T-helper 22 cell (primary cell): ENCODE data around the gene DHRS3.
"Not testable (repeated sequence)": the region's sequence is repeated elsewhere in the genome, so short reads cannot be mapped to it uniquely, and the experiment has no call there.

Experiments used
- DNase-seq: peaks from one replicate; pipeline ENCODE4 v3.0.0-alpha.2; 2020; ENCODE audit warnings: low read depth

DHRS3 gene

DNA sequence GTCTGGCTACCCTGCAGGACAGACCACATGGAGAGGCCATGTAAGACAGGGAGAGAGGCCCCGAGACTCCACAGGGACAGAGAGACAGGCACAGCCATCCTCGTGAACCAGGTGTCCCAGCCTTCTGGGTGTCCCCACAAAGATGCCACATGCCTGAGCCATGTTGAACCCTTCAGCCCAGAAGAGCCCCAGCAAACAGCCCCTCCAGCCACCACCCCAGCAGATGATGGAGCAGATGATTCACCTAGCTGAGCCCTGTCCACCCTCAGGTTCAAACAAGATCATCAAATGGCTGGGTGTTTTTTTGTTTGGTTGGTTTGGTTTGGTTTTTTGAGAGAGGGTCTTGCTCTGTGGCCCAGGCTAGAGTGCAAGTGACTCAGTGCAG, 78.7 kb downstream of the DHRS3 start:
- no peak for DNase-seq

DNA sequence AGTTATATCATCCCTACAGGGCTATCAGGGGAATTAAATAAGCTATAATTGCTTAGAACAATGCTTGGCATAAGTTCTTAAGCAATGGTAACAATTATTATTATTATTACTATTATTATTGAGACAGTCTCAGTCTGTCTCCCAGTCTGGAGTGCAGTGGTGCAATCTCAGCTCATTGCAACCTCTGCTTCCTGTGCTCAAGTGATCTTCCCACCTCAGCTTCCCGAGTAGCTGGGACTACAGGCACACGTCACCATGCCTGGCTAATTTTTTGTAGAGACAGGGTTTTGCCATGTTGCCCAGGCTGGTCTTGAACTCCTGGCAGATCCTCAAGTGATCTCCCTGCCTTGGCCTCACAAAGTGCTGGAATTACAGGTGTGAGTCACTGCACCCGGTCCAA, 79.5 kb downstream of the DHRS3 start:
- not testable (repeated sequence) for DNase-seq

DNA sequence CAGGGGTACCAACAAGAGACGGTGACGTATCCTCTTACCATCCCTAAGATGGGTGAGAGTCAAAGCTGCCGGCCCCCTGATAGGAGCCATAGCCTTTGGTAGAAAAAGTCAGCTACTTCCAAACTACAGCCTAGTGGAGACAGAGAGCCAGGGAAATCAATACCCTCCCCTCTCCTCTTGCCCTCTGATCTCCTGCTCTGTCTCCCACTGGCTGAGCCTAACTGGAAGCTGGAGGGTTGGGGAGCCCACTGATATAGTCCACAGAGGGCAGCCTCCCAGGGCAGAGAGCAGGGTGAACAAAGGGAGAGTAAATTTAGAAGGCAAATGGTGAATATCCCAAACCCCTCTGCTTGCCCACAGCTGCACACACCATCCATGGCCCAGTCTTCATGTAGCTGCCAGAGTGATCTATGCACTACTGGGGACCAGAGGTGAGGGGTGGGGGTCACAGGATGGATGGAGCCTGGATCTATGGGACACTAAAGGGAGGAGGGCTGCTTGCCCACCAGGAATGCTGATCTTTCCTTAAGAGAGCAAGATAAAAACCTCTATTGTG, 80.0 kb downstream of the DHRS3 start:
- no peak for DNase-seq

DNA sequence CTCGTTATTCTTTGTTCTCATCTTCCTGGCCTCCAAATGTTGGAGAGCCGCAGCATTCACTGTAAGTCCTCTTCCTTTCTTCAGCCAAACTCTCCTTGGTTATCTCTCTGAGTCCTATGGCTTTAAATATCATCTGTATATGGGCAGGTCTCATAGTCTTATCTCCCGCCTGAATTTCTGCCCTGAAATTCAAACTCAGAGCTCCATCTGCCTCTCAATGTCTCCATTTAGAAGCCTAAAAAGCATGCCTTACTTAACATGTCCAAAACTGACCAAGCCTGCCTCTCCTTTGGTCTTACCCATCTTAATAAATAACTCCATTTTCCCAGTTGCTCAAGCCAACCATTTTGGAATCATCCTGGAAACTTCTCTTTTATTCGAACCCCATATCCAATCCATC, 80.7 kb downstream of the DHRS3 start:
- DNase-seq: no peak

DNA sequence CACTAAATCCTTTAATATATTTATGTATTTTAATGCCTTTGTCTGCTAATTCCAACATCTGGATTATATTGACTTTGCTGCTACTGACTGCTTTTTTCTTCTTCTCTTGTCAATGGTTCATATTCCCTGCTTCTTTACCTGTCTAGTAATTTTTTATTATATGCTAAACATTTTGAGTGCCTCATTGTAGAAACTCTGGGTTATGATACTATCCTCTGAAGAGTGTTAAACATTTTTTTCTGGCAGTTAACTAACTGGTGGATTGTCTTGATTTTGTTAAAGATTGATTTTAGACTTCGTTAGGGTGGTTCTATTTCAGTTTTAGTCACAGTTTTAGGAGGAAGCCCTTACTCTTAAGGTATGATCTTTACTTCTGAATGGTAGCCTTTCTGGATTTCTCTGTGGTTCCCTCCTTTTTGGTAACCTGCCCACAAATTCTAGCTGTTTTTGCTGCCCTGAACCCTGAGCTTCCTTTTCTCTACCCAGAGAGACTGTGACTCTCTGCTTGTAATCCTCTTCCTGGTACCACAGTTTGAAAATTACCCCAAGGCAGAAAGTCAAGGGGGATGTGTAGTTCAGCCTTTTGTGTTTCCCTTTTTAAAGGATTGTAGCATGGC, 81.9 kb downstream of the DHRS3 start:
- DNase-seq: no peak

DNA sequence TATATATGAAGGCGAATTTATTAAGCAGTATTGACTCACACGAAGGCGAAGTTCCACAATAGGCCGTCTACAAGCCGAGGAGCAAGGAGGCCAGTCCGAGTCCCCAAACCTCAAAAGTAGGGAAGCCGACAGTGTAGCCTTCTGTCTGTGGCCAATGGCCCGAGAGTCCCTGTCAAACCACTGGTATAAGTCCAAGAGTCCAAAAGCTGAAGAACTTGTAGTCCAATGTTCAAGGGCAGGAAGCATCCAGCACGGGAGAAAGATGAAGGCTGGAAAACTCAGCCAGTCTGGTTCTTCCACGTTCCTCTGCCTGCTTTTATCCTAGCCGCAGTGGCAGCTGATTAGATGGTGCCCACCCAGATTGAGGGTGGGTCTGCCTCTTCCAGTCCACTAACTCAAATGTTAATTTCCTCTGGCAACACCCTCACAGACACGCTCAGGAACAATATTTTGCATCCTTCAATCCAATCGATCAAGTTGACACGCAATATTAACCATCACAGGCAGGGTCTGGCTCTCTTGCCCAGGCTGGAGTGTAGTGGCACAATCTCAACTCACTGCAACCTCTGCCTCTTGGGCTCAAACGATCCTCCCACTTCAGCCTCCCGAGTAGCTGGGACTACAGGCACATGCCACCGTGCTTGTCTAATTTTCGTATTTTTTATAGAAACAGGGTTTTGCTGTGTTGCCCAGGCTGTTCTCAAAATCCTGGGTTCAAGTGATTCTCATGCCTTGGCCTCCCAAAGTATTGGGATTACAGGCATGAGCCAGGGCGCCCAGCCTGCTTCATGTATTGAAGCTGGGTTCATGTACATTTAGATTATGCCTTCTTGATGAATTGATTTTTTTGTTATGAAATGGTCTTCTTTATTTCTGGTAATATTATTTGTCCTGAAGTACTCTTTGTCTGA, 85.3 kb downstream of the DHRS3 start:
- DNase-seq: no peak

DNA sequence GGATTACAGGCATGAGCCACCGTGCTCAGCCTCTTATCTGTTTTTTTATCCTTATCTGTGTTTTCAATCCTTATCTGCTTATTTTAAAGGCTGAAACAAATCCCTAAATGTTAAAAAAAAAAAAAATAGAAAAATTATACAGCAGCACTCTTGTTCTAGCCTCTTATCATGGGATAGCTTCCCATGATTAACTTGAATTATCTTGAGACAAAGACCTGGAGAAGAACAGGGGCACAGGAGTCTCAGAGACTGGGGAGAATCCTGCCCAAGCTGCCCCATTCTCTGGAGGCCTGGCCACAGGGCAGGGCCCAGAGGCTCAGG, 86.9 kb downstream of the DHRS3 start:
- no peak for DNase-seq

DNA sequence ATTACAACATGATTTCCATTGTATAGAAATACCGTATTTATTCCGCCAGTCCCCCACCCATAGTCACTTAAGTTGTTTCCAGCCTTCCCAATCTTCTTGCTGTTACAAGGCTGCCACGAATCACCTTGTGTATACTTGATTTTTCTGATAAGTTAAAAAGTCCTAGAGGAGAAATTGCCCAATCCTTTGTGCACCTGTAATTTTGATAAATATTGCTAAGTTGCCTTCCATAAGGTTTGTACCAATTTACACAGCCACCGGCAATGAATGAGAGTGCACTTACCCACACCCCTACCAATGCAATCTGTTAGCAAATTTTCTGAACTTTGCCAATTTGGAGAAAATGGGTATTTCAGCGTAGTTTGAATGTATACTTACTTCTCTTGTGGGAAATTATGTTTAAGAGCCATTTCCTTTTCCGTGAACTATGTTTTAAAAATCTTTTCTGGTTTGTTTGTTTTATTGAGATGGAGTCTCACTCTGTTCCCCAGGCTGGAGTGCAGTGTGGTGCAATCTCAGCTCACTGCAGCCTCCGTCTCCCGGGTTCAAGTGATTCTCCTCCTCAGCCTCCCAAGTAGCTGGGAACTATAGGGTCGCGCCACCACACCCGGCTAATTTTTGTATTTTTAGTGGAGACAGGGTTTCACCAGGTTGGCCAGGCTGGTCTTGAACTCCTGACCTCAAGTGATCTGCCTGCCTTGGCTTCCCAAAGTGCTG, 87.4 kb downstream of the DHRS3 start:
- no peak for DNase-seq

DNA sequence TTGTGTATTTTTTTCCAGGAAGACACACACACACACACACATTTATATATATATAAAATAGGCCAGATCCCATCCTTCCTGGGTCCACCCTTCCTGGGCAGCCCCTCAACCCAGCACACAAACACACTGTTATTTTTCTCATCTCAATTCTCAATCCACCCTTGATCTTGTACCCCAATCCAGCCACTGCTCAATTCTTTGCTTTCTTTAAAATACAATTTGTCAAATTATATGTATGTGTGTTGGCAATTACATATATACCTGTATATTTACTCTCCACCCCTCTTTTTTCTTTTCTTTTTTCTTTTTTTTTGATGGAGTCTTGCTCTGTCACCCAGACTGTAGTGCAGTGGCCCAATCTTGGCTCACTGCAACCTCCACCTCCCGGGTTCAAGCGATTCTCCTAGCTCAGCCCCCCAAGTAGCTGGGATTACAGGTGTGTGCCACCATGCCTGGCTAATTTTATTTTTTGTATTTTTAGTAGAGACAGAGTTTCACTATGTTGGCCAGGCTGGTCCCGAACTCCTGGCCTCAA, 88.3 kb downstream of the DHRS3 start:
- no peak for DNase-seq

DNA sequence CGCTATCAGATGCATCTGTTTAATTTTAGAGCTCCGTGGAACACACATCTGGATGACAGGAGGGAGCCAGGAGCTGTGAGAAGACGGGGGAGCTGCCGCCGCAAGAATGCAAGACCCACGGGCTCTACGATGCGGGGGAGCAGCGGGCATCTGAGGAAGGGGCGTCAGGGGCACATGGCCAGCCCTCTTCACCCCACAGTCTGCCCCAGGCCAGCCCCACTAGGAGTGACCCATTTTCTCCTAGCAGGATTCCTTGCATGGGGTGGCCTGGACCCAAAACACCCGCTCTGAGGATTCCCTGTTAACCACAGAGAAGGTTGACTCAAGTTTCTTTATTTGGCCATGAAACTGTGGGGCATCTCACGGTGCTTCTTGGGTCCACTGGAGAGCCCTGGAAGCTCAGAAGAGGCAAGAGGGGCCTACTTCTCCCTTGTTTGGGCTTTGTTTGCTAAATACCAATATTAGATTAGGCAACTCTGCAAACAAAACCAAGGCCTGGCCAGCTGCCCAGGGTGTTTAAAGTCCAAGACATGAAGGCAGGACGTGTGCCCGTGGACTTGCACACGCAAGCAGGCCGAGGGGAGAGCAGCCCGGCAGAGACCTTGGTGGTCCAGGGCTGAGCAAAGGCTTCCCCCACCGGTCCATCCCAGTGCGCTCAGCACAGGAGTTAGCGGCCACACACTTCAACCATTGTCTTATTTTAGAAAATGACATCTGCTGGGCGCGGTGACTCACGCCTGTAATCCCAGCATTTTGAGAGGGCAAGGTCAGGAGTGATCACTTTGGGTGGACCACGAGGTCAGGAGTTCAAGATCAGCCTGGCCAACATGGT, 89.8 kb downstream of the DHRS3 start:
- no peak for DNase-seq

DNA sequence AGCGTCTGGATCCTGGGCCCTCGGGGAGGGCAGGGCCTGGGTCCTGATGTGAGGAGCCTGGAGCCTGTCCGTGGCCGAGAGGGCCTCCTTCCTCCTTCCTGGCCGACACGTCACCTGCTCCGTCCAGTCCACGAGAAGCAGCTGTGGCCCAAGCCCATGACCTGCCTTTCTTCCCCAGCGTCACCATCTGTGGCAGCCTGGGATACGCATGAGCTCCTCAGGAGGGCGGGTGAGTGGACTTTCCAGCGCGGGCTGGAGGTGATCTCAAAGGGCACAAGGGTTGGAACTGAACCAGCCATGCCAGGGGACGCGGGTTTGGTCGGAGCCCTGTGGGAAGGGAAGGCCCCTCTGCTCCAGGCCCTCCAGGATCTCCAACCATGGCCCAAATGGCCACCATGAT, 90.4 kb downstream of the DHRS3 start:
- DNase-seq: no peak

DNA sequence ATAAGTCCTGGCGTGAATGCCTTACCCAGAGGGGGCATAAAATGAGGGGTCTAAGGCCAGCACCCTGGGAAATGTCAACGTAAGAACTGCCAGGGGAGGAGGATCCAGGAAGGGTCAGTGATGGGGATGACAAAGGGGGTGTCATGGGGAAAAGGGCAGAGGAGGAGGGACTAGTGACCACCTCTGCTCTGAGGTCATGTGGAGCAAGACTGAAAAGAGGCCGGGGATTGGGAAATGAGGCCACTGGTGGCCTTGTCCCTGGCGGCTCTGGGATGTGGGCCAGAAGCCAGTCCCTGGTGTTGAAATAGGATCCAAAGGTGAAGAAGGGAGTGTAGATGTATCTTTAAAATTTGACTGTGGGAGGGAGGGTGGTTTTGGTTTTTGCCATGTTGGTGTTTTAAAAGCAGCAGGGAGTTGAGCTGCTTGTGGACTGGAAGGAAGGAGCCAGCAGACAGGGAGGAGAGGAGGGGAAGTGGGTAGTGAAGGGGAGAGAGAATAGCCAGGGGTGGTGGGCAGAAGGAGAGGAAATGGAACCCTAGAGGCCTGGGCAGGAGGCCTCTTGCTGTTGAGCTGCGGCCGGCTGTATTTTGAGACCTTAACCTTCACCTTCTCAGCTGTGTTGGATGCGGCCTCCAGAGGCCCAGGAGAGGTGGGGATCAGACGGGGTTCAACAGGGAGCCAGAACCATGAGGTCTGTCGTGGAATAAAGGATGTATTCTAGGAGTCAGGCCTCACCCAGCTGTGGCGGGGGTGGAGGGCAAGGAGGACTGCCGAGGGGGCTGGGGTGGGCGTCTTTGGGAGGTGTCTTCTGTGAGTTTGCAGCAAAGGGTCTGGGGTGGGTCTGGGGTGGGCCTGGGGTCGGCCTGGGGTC, 92.5 kb downstream of the DHRS3 start:
- DNase-seq: no peak

DNA sequence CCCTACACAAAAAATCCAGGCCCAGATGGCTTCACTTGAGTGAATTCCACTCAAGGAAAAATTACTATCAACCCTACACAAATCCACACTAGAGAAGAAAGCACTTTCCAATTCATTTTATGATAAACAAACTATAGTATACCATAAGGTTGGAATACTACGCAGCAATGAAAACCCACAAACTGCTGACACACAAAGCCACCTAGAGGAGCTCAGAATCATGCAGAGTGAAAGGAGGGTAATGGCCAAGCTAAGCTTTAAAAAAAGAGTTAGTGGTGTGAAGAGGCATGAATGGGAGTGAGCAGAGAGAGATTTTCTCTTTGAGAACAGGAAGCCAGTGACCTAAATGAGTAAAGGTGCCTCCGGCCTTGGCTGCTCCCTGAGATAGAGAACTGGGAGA, 93.7 kb downstream of the DHRS3 start:
- DNase-seq: no peak

DNA sequence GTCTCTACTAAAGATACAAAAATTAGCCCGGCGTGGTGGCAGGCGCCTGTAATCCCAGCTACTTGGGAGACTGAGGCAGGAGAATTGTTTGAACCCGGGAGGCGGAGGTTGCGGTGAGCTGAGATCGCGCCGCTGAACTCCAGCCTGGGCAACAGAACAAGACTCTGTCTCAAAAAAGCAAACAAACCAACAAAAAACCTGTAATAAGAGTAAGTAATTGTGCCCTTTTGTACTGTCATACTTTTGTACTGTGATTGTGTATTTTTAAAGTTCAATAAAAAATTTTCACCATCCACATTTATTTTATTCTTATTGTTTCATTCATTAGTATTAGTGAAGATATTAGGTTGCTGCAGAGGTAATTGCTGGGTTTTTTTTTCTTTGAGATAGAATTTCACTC, 95.2 kb downstream of the DHRS3 start:
- not testable (repeated sequence) for DNase-seq

DNA sequence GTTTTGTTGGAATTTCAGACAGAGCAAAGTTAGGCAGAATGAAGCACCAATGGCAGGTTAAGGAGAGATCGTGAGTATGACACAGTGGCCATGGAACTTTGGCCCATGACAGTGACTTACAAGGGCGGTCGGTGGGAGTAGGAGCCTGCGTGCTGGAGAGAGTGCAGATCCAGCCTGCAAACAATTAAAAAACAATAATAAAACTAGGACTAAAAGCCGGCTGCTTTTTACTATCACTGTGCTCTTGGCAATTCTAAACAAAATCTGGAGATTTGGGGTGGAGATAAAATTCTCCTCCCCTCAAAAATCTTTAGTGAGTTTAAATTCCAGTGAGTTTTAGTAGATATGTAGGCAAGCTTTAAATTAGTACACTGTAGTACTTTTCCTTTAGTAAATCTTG, 96.9 kb downstream of the DHRS3 start:
- no peak for DNase-seq

DNA sequence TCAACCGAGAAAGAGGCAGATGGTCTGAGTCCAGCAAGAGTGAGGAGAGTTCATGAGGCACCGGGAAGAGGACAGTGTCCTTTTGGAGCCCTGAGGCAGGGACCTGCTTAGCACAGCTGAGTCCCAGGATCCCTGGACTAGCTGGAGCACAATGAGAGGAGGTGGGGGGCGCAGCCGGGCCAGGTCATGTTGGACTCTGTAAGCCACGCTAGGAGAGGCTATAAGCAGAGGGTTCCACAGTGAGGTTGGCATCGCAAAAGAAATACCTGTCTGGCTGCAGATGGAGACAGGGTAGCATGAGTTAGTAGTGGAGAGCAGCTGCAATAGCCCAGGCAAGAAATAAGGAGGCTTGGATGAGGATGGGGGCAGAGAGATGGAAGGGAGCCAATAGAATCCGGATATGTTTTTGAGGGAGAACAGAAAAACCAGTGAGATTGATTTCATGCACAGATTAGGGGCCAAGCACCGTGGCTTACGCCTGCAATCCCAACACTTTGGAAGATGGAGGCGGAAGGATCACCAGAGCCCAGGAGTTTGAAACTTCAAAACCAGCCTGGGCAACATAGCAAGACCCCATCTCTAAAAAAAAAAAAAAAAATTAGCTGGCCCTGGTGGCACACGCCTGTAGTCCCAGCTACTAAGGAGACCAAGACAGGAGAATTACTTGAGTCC, 98.2 kb downstream of the DHRS3 start:
- no peak for DNase-seq

DNA sequence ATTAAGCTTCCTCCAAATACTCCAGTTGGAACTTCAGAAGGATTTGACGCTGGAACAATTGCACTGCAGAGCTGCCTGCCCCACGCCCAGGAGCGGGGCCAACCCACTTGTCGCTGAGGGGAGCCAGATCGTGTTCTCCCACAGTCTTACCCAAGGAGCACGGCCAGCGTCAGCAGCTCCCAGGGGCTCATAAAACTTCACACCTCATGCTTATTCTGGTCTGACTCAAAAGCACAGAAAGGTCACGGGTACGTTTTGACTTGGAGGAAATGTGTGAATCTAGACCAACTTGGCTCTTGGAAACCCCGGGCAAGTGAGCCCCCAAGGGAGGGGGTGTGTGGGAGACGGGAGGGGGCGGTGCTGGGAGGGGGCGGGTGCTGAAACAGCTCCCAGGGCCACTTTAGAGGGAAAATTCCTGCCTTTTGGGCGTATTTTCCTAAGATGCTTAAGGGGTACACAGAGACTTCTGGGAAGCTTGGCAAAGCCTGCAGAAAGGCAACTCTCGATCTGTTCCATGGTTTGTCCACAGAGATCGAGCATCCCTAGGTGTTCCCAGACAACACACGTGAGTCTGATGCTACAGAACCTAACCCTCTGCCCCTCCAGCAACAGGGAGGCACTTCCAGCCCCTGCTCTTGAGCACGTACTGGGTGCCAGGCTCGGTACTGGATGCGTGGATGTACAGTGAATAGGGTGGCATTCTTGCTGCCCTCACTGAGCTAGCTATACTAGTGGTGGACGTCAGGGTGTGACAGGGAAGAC, 98.9 kb downstream of the DHRS3 start:
- no peak for DNase-seq
